ENCODE measurements around the gene CSRP1.

CSRP1 gene

DNA sequence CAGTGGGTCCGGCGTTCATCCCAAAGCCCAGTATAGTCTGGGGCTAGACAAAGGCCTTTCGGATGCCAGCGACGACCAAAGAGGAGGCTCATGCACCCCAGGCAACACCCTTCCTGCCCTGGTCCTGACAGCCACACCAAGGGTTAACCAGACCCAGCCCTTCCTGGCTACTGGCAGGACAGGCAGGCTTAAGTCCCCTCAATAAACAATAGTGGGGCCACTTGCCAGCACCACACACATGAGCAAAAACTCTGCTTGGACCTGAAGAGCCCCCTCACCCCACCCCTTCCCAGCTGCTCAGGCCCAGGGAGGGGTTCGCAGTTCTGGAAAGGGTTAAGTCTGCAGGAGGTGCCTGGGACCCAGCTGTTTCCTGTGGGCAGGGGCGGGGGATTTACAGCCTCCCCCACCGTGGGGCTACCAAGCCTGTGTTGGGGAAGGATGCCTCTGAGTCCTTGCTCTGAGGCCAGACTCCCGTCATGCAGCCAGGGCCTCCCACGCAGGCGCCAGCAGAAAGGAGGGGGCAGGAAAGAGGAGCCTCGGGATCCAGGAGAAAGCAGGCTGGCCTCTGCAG lies 56.1 kb downstream of the CSRP1 start:
- peak in 1 of 3 experiments; percentile 12 for DNase-seq

DNA sequence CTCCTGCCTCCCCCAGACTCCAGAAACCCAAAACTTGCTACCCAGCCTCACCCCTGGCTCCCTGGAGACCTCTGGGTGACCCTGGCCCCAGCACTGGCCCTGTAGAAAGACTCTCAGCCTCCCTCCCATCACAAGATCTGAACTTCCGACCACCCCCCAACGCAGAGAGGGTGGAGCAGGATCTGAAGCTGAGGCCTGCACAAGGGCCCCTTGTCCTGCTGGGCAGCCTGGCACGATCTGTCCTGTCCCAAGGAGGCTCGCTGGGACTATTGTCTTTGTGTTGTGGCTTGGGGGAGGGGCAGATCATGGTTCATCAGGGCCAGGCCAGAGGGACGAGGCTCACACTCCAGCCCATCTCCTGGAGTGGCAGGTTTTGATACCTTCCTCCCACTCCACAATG lies 57.9 kb downstream of the CSRP1 start:
- no peak for DNase-seq

DNA sequence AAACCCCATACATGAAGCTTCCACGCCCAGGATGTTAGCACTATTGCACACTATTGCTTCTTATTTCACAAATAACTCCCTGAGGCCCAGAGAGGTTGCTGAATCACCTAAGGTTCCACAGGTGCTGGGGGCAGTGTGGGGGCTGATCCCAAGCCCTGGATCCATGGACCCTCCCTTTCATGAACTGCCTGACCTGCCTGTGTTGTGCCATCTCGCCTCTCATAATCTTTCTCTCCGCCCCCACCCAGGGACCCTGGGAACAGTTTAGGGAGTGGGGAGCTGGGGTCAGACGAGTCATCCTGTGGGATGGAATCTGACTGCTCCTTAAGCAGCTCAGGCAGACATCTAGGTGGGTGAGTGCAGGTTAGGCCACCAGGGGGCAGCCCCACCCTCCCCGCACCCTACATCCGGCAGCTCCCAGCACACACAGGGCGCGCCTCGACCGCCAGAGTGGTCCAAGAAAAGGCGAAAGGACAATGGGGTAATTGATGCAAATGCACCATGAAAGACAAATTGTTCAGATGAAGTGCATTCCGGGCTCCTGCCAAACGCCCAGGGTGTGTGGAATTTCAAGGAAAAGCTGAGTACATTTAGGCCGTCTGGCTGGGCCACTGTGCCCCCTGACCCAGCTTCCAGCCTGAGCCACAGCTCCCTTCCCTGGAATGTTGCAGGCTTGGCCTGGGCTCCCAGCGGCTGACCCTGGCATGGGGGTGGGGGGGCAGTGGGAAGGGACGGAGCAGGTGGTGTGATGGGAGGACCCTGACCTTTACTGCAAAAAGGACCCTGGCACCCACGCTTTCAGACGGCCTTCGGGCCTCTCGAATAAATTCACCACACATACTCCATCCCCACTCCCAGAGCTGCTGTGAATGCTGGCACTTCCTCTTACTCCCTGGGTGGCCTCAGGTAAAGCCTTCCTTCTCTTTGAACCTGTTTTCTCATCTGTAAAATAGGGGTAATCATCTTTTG lies 58.7 kb downstream of the CSRP1 start:
- DNase-seq, result peak; percentile 2 to 74 (median 44)

DNA sequence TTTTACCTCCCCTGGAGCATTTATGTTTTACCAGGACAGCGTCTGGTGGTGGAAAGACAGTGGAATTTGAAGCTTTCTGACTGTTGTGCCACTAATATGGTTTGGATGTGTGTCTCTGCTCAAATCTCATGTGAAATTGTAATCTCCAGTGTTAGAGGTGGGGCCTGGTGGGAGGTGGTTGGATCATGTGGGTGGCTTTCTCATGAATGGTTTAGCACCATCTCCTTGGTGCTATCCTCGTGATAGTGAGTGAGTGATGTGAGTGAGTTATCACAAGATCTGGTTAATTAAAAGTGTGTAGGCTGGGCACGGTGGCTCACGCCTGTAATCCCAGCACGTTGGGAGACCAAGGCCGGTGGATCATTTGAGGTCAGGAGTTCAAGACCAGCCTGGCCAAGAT lies 61.6 kb downstream of the CSRP1 start:
- no peak for DNase-seq

DNA sequence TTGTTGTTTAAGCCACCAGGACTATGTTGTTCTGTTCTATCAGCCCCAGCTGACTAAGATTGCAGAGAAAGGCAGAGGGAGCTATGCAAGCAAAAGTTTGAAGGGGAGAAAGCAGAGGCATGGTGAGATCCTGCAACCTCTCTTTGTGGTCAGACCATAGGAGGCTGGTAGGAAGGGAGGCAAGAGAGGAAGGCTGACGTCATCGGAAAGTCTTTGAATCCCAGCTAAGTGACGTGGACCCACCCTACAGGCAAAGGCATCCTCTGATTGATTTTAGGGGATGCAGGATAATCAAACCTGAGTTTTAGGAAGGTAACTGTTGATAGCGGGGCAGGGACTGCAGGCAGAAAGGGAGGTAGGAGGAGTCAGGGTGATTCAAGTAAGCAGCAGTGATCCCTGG lies 62.1 kb downstream of the CSRP1 start:
- DNase-seq, result no peak

DNA sequence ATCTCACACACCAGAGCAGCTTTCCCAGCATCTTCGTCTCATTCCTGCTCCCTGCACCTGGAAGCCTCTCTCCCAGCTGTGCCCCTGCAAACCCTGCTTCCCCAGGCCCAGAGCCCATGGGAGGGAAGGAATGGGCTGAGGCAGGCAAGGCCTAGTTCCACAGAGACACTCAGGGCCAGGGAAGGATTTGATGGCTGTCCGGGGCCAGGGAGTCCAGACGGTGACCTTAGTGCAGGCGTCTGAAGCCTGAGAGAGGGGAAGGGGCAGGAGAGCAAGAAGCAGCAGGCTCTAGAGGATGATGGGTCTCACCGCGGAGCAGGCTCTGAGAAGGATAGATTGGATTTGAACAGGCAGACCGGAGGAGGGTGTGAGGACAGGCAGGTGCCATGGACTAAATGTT lies 63.2 kb downstream of the CSRP1 start:
- no peak for DNase-seq

DNA sequence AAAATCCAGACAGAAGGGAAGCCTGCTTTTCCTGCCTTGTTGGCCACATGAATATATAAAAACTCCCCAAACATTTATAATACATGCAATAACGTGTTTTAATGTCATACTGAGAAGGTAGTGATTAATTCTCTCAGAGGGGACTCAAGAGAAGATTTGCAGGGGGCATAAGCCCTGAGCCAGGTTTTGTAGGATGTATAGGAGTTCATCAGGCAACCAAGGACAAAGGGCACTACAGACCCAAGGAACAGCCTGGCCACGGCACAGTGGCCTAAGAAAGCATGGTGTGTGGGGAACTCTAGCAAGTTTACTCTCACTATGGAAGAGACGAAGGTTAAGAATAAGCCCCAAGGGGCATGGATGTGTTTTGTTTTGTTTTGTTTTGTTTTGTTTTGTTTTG lies 70.0 kb downstream of the CSRP1 start:
- no peak for DNase-seq

DNA sequence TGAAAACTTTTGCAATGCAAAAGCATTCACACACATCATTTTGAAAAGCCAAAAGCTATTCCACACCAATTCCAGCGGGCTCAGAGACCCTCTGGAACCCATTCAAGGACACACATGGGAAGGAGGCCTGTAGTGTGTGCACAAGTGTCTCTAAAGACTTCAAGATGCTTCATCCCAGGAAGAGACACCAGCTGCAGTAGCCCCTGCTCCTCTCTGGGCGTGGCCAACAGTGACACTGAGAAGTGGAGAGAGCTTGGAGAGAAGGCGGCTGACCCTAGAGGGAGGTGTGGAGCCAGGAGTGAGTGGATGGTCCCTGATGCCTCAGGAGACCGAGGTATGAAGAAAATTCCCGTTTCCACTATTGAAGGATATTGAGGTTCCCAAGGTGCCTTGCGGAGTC lies 70.5 kb downstream of the CSRP1 start:
- DNase-seq, result peak in 1 of 3 experiments; percentile 25

DNA sequence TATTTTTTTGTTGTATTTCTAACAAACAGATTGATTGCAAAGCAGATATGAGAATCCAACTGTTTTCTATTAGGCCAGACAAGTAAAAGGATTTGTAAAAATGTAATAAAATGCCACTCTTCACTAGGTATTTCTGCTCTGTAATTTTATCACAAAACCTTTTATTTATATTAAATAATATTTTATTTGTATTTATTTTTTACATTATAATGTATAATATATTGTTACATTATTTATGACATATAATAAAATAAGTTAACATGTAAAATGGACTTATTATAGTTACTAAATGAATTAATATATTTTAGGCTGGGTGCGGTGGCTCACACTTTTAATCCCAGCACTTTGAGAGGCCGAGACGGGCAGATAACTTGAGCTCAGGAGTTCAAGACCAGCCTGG lies 72.7 kb downstream of the CSRP1 start:
- no peak for DNase-seq

DNA sequence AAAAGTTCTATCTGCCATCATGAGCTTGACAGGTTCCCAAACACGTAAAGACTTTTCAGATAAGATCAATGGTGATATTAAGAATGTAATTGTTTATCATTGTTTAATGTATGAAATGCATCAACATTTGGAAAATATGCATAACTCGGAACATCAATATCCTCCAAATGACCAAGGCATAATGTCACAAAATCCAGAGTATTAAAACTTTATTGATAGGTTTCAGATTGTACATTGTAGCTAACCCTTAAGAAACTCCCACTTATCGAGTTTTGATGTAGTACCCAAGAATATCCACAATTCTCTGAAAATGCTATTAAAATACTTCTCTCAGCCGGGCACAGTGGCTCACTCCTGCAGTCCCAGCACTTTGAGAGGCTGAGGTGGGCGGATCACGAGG lies 73.3 kb downstream of the CSRP1 start:
- DNase-seq, result no peak
